Body of pancreas (tissue), 4 donors: ENCODE data around the gene CTXND1.

Experiments
- POLR2A ChIP-seq, 3 donors: fragments of 450-650 bp; IDR thresholded peaks; one replicate each; pipeline ENCODE4 v1.6.1; 2016; ENCODE audit warnings: antibody characterized with exemption in 3 of 3, mild to moderate bottlenecking in 2 of 3
- TF ChIP-seq, protein P1 (sequence below), 7 experiments: fragments of 450-650 bp in 4 of 7; fragments of 200-600 bp in 3 of 7; sonication (generic) in 3 of 7; IDR thresholded peaks; one replicate each; pipeline ENCODE4 v1.5.1; 2016 to 2019; ENCODE audit warnings: antibody characterized with exemption in 7 of 7

DNA sequence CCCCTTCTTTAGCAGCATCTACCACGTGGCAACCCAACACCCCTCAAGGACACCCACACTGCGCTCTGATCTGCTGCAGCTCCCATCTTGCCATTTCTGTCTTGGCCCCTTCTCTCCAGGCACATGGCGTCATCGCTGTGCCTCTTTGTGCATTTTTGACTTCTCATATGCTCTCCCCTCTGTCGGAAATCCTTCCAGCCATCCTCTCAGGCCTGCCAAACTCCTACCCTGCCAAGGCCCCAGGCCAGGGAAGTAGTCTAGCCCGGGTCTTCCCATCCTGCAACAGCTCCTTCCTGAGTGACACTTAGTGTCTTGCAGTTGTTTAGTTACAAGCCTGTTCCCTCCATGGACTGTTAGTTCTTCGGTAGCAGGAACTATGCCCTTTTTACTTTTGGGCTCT lies 34.0 kb upstream of the CTXND1 start:
- TF ChIP-seq, protein P1, sequence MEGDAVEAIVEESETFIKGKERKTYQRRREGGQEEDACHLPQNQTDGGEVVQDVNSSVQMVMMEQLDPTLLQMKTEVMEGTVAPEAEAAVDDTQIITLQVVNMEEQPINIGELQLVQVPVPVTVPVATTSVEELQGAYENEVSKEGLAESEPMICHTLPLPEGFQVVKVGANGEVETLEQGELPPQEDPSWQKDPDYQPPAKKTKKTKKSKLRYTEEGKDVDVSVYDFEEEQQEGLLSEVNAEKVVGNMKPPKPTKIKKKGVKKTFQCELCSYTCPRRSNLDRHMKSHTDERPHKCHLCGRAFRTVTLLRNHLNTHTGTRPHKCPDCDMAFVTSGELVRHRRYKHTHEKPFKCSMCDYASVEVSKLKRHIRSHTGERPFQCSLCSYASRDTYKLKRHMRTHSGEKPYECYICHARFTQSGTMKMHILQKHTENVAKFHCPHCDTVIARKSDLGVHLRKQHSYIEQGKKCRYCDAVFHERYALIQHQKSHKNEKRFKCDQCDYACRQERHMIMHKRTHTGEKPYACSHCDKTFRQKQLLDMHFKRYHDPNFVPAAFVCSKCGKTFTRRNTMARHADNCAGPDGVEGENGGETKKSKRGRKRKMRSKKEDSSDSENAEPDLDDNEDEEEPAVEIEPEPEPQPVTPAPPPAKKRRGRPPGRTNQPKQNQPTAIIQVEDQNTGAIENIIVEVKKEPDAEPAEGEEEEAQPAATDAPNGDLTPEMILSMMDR (IDR thresholded peaks at IDR 0.05): no peak
- no peak for TF ChIP-seq POLR2A (IDR thresholded peaks at IDR 0.05)
